Measurements from ENCODE around the gene TUBGCP4. TPM values are rescaled to one million over a fixed set of nuclear protein-coding genes. Genes with fewer than 3 reads are reported as not detected.

The TUBGCP4 gene
- polyA plus RNA-seq, 1 of the 3 experiments (the other 2 are of a cell fraction): 6.6 TPM

- no peaks in the 10 kb centered on the region for H3K9me2 ChIP-seq
- no peak overlapping the region for H3K4me3 ChIP-seq (ENCODE audit: low read depth in 2 of 2, low read length in 1 of 2)
- no peak overlapping the region for H2AFZ ChIP-seq (ENCODE audit: low read depth)
- no peak overlapping the region for H3K4me2 ChIP-seq
- ChIA-PET CTCF (interaction anchor here (1.1 to 2.5 kb wide), 5 partner anchors 9 to 108 kb away, joined by 3 to 8 read pairs (median 5); no protein-coding TSS in a partner anchor), POLR2A (no interaction called here)
- WGBS (ENCODE audit: low lambda C conversion rate): 44% methylated on average over 2 of the region's 2 CpGs
- H3F3A ChIP-seq (replicated peaks; ENCODE audit: insufficient read depth): peaks cover 19% of the 10 kb centered on the region
- peak; percentile 83 for TF ChIP-seq TCF12 (IDR thresholded peaks at IDR 0.05)
- peak; percentile 54; the same call in 1 of the 2 replicates for TF ChIP-seq PBX3 (IDR thresholded peaks at IDR 0.05)
- peak in 1 of 2 experiments; percentile 69; a peak in 1 of 4 replicates for TF ChIP-seq EP300 (IDR thresholded peaks at IDR 0.05; ENCODE audit: borderline replicate concordance in 1 of 2, low read depth in 1 of 2, low read length in 1 of 2)
- TF ChIP-seq FOXJ3 (CRISPR knock-in tag; IDR thresholded peaks at IDR 0.05): peak; percentile 64
- TF ChIP-seq NFIC (IDR thresholded peaks at IDR 0.05; ENCODE audit: borderline replicate concordance): no peak
- no peak for TF ChIP-seq USF2 (IDR thresholded peaks at IDR 0.05; ENCODE audit: borderline replicate concordance, low read depth, low read length)
- peak; percentile 85 for TF ChIP-seq MXI1 (IDR thresholded peaks at IDR 0.05; ENCODE audit: low read depth, low read length)
- TF ChIP-seq RXRA (IDR thresholded peaks at IDR 0.05; ENCODE audit: borderline replicate concordance, low read depth): no peak
- peak; percentile 39; the same call in 1 of the 2 replicates for TF ChIP-seq POLR2AphosphoS5 (IDR thresholded peaks at IDR 0.05; ENCODE audit: low read depth, low read length)
- TF ChIP-seq CHD2 (IDR thresholded peaks at IDR 0.05; ENCODE audit: low read length, partially characterized antibody): peak; percentile 58
- TF ChIP-seq GATA2 (CRISPR knock-in tag; IDR thresholded peaks at IDR 0.05): peak; percentile 74
- 0 out of 2 replicates have a peak, but pooled peaks have one; percentile 13 for TF ChIP-seq SIN3A (IDR thresholded peaks at IDR 0.05; ENCODE audit: borderline replicate concordance, low read depth, low read length)
- TF ChIP-seq TEAD4 (IDR thresholded peaks at IDR 0.05; ENCODE audit: borderline replicate concordance, insufficient read depth): no peak
- no peak for TF ChIP-seq RFX5 (IDR thresholded peaks at IDR 0.05; ENCODE audit: low read length)
- TF ChIP-seq YY1 (IDR thresholded peaks at IDR 0.05; ENCODE audit: low read depth): no peak
- no peak for TF ChIP-seq ELF1 (IDR thresholded peaks at IDR 0.05)
- peak; percentile 85 for TF ChIP-seq RCOR1 (IDR thresholded peaks at IDR 0.05; ENCODE audit: low read length)
- peak; percentile 71 for DNase-seq
- H3K79me2 ChIP-seq (ENCODE audit: insufficient read depth): no peaks in the 10 kb centered on the region
- H3K27me3 ChIP-seq (ENCODE audit: insufficient read depth): no peaks in the 10 kb centered on the region
- no peaks in the 10 kb centered on the region for H3K9me3 ChIP-seq
- peak overlapping the region; percentile 37 to 95; a peak in 3 of 4 replicates for H3K27ac ChIP-seq (ENCODE audit: low read depth in 2 of 2, low read length in 1 of 2)
- H3K4me1 ChIP-seq (ENCODE audit: control insufficient read depth in 1 of 2, insufficient read depth in 2 of 2, low read depth in 1 of 2, low read length in 1 of 2): peaks cover 0 to 24% of the 10 kb centered on the region in 2 experiments; a peak in 2 of 4 replicates
- H3K9ac ChIP-seq: no peak overlapping the region
- peaks cover 86% of the 10 kb centered on the region in 2 experiments for H3K36me3 ChIP-seq (replicated peaks in 1 of 2; ENCODE audit: control insufficient read depth in 1 of 2, insufficient read depth in 2 of 2, low read length in 1 of 2)
- H4K20me1 ChIP-seq (ENCODE audit: insufficient read depth): no peaks in the 10 kb centered on the region; the same call in 1 of the 2 replicates
Measured at GRCh38 chr15:43406189-43406588, 35.3 kb downstream of the TUBGCP4 start.

- Histone ChIP-seq H3K27ac (ENCODE audit: low read depth in 2 of 2, low read length in 1 of 2) (peak overlapping the region; percentile 37 to 95; a peak in 3 of 4 replicates), H4K20me1 (ENCODE audit: insufficient read depth) (no peaks in the 10 kb centered on the region; the same call in 1 of the 2 replicates), H3K4me3 (ENCODE audit: low read depth in 2 of 2, low read length in 1 of 2) (no peak overlapping the region), H3K4me1 (ENCODE audit: control insufficient read depth in 1 of 2, insufficient read depth in 2 of 2, low read depth in 1 of 2, low read length in 1 of 2) (peaks cover 0 to 24% of the 10 kb centered on the region in 2 experiments; a peak in 2 of 4 replicates), H3K4me2 (no peak overlapping the region), H3K9me2 (no peaks in the 10 kb centered on the region), H3F3A (replicated peaks; ENCODE audit: insufficient read depth) (peaks cover 19% of the 10 kb centered on the region), H3K9ac (no peak overlapping the region), H2AFZ (ENCODE audit: low read depth) (no peak overlapping the region), H3K9me3 (no peaks in the 10 kb centered on the region), H3K79me2 (ENCODE audit: insufficient read depth) (no peaks in the 10 kb centered on the region), H3K27me3 (ENCODE audit: insufficient read depth) (no peaks in the 10 kb centered on the region), H3K36me3 (replicated peaks in 1 of 2; ENCODE audit: control insufficient read depth in 1 of 2, insufficient read depth in 2 of 2, low read length in 1 of 2) (peaks cover 86 to 90% of the 10 kb centered on the region in 2 experiments)
- 91% methylated on average over 2 of the region's 2 CpGs for WGBS (ENCODE audit: low lambda C conversion rate)
- CTCF ChIA-PET: interaction anchor here (1.1 to 2.5 kb wide), 5 partner anchors 10 to 108 kb away, joined by 3 to 8 read pairs (median 5); no protein-coding TSS in a partner anchor
- DNase-seq: no peak
- POLR2A ChIA-PET: no interaction called here
- TF ChIP-seq NFIC (IDR thresholded peaks at IDR 0.05; ENCODE audit: borderline replicate concordance): no peak
- no peak for TF ChIP-seq GABPA (IDR thresholded peaks at IDR 0.05; ENCODE audit: low read depth)
- TF ChIP-seq SIN3A (IDR thresholded peaks at IDR 0.05; ENCODE audit: borderline replicate concordance, low read depth, low read length): no peak
- no peak for TF ChIP-seq TAF1 (IDR thresholded peaks at IDR 0.05; ENCODE audit: borderline replicate concordance, low read depth, low read length)
- no peak for TF ChIP-seq USF2 (IDR thresholded peaks at IDR 0.05; ENCODE audit: borderline replicate concordance, low read depth, low read length)
- TF ChIP-seq SMC3 (IDR thresholded peaks at IDR 0.05; ENCODE audit: low read depth, low read length): no peak
- no peak for TF ChIP-seq ELF1 (IDR thresholded peaks at IDR 0.05)
- no peak for TF ChIP-seq YY1 (IDR thresholded peaks at IDR 0.05; ENCODE audit: low read depth)
- TF ChIP-seq PBX3 (IDR thresholded peaks at IDR 0.05): no peak
- no peak for TF ChIP-seq JUND (IDR thresholded peaks at IDR 0.05)
- no peak for TF ChIP-seq ZBTB33 (IDR thresholded peaks at IDR 0.05; ENCODE audit: borderline replicate concordance, low read depth)
- TF ChIP-seq EP300 (IDR thresholded peaks at IDR 0.05; ENCODE audit: borderline replicate concordance in 1 of 2, low read depth in 1 of 2, low read length in 1 of 2): no peak
Measured at GRCh38 chr15:43406808-43407207, 35.9 kb downstream of the TUBGCP4 start.
